ENCODE data around the gene RIBC2. TPM values are rescaled to one million over a fixed set of nuclear protein-coding genes. Genes with fewer than 3 reads are reported as not detected.

RIBC2 gene
- total RNA-seq, 2 donors from 2014 or later = 6.0 to 7.4 TPM

DNA sequence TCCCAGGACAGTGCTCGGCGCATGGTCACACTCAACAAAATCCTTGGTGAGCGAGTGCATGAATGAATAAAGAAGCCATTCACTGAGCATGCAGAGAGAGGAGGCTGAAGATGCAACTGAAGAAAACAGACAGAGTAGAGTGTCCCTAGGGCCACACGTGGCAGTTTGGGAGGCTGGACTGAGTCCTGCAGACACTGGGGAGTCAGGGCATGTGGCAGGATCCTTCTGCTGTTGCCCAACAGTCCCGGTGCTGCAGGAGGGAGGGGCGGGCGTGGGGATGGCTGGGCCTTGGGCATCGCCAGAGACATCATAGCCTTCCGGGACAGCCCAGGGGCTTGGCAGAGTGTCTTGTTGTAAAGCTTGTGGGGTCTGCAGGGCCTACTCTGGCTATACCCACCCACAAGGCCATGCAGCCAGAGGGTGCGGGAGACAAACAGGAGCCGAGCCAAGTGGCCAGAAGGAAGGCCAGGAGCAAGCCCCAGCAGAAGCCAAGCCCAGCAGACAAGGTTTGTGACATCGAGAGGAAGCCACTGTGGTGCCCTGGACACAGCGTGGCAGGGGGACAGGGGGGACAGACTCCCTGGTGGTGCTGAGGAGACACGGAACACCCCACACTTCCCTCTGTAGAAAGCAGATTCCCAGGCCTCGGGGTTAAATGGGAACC lies 62.5 kb downstream of the RIBC2 start:
- Histone ChIP-seq H3K4me1 (replicated peaks) (no peaks in the 10 kb centered on the region), H3K27ac (no peak overlapping the region), H3K36me3 (no peaks in the 10 kb centered on the region), H3K27me3 (replicated peaks; ENCODE audit: insufficient read depth) (no peaks in the 10 kb centered on the region), H3K4me3 (no peak overlapping the region), H3K9me3 (no peaks in the 10 kb centered on the region)
- 64% methylated on average over 15 of the region's 15 CpGs for WGBS
- no peak for TF ChIP-seq POLR2AphosphoS5 (IDR thresholded peaks at IDR 0.05)
- TF ChIP-seq, protein P1, sequence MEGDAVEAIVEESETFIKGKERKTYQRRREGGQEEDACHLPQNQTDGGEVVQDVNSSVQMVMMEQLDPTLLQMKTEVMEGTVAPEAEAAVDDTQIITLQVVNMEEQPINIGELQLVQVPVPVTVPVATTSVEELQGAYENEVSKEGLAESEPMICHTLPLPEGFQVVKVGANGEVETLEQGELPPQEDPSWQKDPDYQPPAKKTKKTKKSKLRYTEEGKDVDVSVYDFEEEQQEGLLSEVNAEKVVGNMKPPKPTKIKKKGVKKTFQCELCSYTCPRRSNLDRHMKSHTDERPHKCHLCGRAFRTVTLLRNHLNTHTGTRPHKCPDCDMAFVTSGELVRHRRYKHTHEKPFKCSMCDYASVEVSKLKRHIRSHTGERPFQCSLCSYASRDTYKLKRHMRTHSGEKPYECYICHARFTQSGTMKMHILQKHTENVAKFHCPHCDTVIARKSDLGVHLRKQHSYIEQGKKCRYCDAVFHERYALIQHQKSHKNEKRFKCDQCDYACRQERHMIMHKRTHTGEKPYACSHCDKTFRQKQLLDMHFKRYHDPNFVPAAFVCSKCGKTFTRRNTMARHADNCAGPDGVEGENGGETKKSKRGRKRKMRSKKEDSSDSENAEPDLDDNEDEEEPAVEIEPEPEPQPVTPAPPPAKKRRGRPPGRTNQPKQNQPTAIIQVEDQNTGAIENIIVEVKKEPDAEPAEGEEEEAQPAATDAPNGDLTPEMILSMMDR (IDR thresholded peaks at IDR 0.05) = no peak
- no peak for TF ChIP-seq POLR2A (IDR thresholded peaks at IDR 0.05)
- intact Hi-C loops (cut with DNase I) = no loop called here
- no peak for DNase-seq (ENCODE audit: low spot score)

DNA sequence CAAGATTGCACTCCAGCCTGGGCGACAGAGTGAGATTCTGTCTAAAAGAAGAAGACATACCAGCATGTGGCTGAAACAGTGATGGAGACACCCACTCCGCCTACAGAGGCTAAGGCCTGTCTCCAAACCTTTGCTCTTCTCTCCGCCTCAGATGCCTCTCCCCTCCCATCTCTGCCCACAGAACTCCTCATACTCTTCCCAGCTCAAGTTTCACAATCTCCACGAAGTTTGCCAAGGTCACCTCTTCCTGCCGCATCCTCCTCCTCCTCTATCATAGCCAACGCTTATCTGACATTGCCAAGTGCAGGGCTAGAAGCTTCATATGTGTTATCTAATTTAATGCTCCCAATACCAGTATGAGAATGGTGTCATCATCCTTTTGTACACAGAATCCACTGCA lies 63.3 kb downstream of the RIBC2 start:
- H3K27ac ChIP-seq = no peak overlapping the region
- TF ChIP-seq POLR2AphosphoS5 (IDR thresholded peaks at IDR 0.05) (no peak), POLR2A (IDR thresholded peaks at IDR 0.05) (no peak)
- TF ChIP-seq, protein P1 (IDR thresholded peaks at IDR 0.05) = no peak
- no peaks in the 10 kb centered on the region for H3K36me3 ChIP-seq
- H3K9me3 ChIP-seq = no peaks in the 10 kb centered on the region
- no peaks in the 10 kb centered on the region for H3K4me1 ChIP-seq (replicated peaks)
- no peak for DNase-seq (ENCODE audit: low spot score)
- intact Hi-C loops (cut with DNase I) = no loop called here
- WGBS = 70% methylated on average over 6 of the region's 6 CpGs
- no peak overlapping the region for H3K4me3 ChIP-seq
- no peaks in the 10 kb centered on the region for H3K27me3 ChIP-seq (replicated peaks; ENCODE audit: insufficient read depth)

DNA sequence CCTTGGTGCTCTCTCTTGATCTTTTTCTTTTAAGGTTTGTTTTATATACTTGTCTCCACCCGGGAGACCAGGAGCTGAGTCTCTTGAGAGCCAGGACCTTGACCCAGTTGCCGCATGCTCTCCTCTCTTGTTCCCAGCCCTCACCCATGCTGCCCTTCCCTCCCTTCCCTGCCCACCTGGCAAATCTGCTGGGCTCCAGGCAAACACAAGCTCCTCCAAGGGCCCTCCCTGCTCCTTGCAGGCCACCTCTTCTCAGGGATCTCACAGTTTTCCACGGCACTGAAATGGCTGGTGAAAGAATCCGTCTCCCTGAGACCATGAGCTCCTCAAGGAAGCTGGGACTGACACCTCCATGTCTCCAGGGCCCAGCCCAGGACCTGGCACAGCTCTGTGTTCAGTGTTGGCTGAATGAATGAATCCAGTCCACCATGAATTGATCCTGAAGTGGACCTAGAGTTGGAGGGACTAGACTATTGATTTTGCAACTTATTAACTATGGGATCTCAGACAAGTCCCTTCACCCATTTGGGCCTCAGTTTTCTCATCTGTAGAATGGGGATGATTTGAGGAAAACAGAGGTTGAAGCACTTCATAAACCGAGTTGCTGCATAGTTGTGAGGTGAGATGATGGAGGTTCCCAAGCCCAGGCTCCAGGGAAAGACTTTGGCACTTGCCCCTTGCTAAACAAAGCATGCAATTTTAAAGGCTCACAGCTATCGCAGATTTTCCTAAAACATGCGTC lies 64.0 kb downstream of the RIBC2 start:
- TF ChIP-seq POLR2A (IDR thresholded peaks at IDR 0.05) = no peak
- TF ChIP-seq, protein P1 (IDR thresholded peaks at IDR 0.05) = no peak
- TF ChIP-seq POLR2AphosphoS5 (IDR thresholded peaks at IDR 0.05) = no peak
- Histone ChIP-seq H3K4me3 (no peak overlapping the region), H3K27me3 (replicated peaks; ENCODE audit: insufficient read depth) (no peaks in the 10 kb centered on the region), H3K9me3 (no peaks in the 10 kb centered on the region), H3K27ac (no peak overlapping the region), H3K4me1 (replicated peaks) (no peaks in the 10 kb centered on the region), H3K36me3 (no peaks in the 10 kb centered on the region)
- DNase-seq (ENCODE audit: low spot score) = no peak
- intact Hi-C loops (cut with DNase I) = no loop called here
- 87% methylated on average over 7 of the region's 7 CpGs for WGBS

DNA sequence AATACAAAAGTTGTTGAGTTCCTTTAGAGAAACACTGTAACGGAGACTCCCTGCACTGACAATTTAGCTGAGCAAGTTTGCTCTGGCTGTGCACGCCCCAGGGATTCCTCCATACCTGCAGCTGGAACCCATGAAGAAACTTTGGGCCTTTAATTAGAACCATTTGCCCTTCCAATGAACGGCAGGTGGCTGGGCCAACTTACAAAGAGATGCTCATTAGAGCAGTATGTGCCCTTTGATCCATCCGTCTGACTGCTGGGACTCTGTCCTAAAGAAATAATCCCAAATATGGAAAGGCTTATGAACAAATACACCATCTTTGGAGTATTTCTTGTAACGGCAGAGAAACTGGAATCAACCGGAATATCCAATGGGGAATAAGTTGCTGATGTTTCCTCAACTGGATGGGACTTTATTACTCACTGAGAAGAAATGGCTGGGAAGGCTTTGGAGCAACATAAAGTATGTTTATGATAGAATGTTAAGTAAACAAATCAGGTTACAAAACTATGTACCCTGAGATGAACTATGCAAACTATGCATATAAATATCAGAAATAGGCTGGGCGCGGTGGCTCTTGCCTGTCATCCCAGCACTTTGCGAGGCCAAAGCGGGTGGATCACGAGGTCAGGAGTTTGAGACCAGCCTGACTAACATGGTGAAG lies 64.7 kb downstream of the RIBC2 start:
- Histone ChIP-seq H3K9me3 (no peaks in the 10 kb centered on the region), H3K27me3 (replicated peaks; ENCODE audit: insufficient read depth) (no peaks in the 10 kb centered on the region), H3K27ac (peak overlapping the region in 1 of 2 donors; percentile 5), H3K4me3 (no peak overlapping the region), H3K36me3 (no peaks in the 10 kb centered on the region), H3K4me1 (replicated peaks) (no peaks in the 10 kb centered on the region)
- DNase-seq (ENCODE audit: low spot score) = no peak
- WGBS = 67% methylated on average over 11 of the region's 11 CpGs
- no peak for TF ChIP-seq POLR2A (IDR thresholded peaks at IDR 0.05)
- no peak for TF ChIP-seq POLR2AphosphoS5 (IDR thresholded peaks at IDR 0.05)
- TF ChIP-seq, protein P1 (IDR thresholded peaks at IDR 0.05) = no peak
- intact Hi-C loops (cut with DNase I) = no loop called here
